ENCODE data around the gene CPSF4. TPM values are rescaled to one million over a fixed set of nuclear protein-coding genes. Genes with fewer than 3 reads are reported as not detected.
A peak's percentile ranks its signal among the peaks of the same experiment; 100 is the strongest.
"Not testable (repeated sequence)": the region's sequence is repeated elsewhere in the genome, so short reads cannot be mapped to it uniquely, and the experiment has no call there.

Gene CPSF4
- total RNA-seq, 2 experiments from 2014 or later = 56.1 to 57.9 TPM

- ChIA-PET CTCF (interaction anchor here (0.6 kb wide), 1 partner anchor 431 kb away, joined by 3 read pairs; no protein-coding TSS in a partner anchor), POLR2A (interaction anchor here (0.6 kb wide), 2 partner anchors 14 to 20 kb away, joined by 3 read pairs; partner anchors contain the start of genes BUD31 and PDAP1)
- Mint-ChIP-seq H3K27ac (no peak overlapping the region), H3K27me3 (no peaks in the 10 kb centered on the region), H3K4me3 (no peak overlapping the region), H3K36me3 (ENCODE audit: low read depth) (peaks cover 39% of the 10 kb centered on the region), H3K4me1 (no peaks in the 10 kb centered on the region), H3K9me3 (ENCODE audit: low read depth) (no peaks in the 10 kb centered on the region)
- ATAC-seq (no peak), DNase-seq (no peak)
- intact Hi-C loops (cut with DNase I, micrococcal nuclease) = no loop called here
Measured at GRCh38 chr7:99422625-99423024, 16.1 kb upstream of the CPSF4 start.

DNA sequence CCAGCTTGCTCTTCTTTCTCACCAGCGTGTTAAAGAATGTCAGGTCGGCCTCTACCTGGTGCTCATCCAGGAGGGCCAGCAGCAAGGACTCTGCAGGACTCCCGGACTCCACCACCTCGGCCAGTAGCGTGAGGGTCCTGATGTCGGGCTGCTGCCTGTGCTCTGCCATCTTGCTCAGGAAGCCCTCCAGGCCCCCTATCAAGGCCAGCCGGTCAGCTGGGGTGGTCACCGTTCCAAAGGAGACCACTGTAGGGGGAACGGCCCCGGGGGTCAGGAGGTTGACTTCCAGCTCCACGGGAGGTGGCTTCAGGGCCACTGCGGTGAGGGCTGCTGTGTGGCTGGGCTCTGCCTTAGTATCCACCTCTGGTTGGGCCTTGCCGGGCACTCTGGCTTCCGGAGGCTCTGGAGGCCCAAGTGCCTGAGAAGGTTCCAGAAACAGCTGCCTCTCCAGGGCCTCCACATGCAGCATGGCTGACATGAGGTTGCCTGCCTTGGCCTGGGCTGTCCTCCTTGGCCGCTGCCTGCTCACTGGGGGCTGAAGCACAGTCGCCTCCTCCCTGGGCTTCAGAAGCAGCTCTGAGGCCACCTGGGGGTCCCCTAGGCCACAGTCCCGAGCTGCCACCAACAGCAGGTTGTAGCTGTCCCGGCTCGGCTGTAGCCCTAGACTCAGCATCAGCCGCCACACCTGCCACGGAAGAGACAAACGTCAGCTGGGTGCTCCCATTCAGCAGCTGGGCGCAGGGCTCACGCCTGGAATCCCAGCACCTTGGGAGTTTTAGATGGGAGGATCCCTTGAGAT is 13.6 kb upstream of the CPSF4 start:
- intact Hi-C loops (cut with DNase I, micrococcal nuclease) = no loop called here
- ATAC-seq (no peak), DNase-seq (no peak)
- H3K9me3 Mint-ChIP-seq (ENCODE audit: low read depth) = no peaks in the 10 kb centered on the region
- POLR2A ChIA-PET = interaction anchor here (0.6 kb wide), 1 partner anchor 18 kb away, joined by 3 read pairs; no protein-coding TSS in a partner anchor
- H3K36me3 Mint-ChIP-seq (ENCODE audit: low read depth) = peaks cover 25% of the 10 kb centered on the region
- CTCF ChIA-PET = interaction anchor here (1.2 kb wide), 1 partner anchor 23 kb away, joined by 3 read pairs; no protein-coding TSS in a partner anchor
- H3K4me1 Mint-ChIP-seq = peaks cover 5% of the 10 kb centered on the region
- H3K4me3 Mint-ChIP-seq = no peak overlapping the region
- no peaks in the 10 kb centered on the region for H3K27me3 Mint-ChIP-seq
- no peak overlapping the region for H3K27ac Mint-ChIP-seq

- no peaks in the 10 kb centered on the region for H3K27me3 Mint-ChIP-seq
- peaks cover 16% of the 10 kb centered on the region for H3K36me3 Mint-ChIP-seq (ENCODE audit: low read depth)
- no peaks in the 10 kb centered on the region for H3K9me3 Mint-ChIP-seq (ENCODE audit: low read depth)
- intact Hi-C loops (cut with DNase I, micrococcal nuclease) = no loop called here
- no peak for DNase-seq
- no peak overlapping the region for H3K27ac Mint-ChIP-seq
- ChIA-PET POLR2A (interaction anchor here (0.6 kb wide), 1 partner anchor 10 kb away, joined by 3 read pairs; no protein-coding TSS in a partner anchor), CTCF (no interaction called here)
- no peak overlapping the region for H3K4me3 Mint-ChIP-seq
- ATAC-seq = peak; percentile 39
- H3K4me1 Mint-ChIP-seq = peaks cover 5% of the 10 kb centered on the region
Measured at GRCh38 chr7:99428972-99429566, 9.7 kb upstream of the CPSF4 start.

DNA sequence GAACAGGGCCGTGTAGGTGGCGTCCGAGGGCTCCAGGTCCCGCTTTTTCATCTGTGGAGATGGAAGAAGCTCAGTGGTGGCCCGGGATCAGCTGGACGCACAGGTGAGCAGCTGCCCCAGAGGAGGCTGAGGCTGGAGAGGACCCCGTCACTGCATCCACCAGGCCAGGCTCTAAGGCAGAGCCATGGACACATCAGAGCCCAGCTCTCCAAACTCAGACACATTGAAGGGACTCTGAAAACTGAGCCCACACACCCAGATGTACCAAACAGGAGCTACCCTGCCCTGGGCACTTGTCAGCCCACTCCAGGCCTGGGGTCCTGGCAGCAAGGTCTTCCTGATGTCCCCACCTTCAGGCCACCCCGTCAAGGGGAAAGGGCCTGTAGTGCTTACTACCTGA is 9.0 kb upstream of the CPSF4 start:
- CTCF ChIA-PET = no interaction called here
- Mint-ChIP-seq H3K4me3 (no peak overlapping the region), H3K27me3 (no peaks in the 10 kb centered on the region), H3K36me3 (ENCODE audit: low read depth) (peaks cover 14% of the 10 kb centered on the region), H3K4me1 (peaks cover 5% of the 10 kb centered on the region), H3K9me3 (ENCODE audit: low read depth) (no peaks in the 10 kb centered on the region), H3K27ac (no peak overlapping the region)
- DNase-seq (no peak), ATAC-seq (no peak)
- POLR2A ChIA-PET = interaction anchor here (0.6 kb wide), 1 partner anchor 11 kb away, joined by 3 read pairs; no protein-coding TSS in a partner anchor
- intact Hi-C loops (cut with DNase I, micrococcal nuclease) = no loop called here

- peaks cover 15% of the 10 kb centered on the region for H3K36me3 Mint-ChIP-seq (ENCODE audit: low read depth)
- CTCF ChIA-PET; POLR2A ChIA-PET; H3K4me3 Mint-ChIP-seq; DNase-seq; H3K27ac Mint-ChIP-seq; intact Hi-C loops (cut with DNase I, micrococcal nuclease); H3K4me1 Mint-ChIP-seq; ATAC-seq; H3K27me3 Mint-ChIP-seq; H3K9me3 Mint-ChIP-seq (ENCODE audit: low read depth): not testable (repeated sequence)
Measured at GRCh38 chr7:99431756-99432540, 6.8 kb upstream of the CPSF4 start.

DNA sequence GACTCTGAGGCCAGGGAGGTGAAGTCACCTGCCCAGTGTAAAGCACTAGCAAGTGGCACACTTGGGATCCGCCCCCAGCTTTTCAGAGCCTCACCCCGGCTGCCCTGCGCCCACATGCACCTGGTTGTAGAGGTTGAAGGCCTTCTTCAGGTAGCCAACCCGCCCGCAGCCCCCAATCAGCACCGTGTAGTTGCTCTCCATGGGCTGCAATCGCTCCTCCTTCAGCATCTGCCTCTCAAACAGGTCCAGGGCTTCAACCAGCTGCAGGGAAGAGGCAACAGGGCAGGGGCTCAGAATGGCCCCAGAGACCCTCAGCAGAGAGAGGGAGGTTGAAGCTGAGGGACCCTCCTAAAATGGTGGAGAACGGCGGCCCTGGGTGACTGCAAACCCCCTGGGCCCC is 5.6 kb upstream of the CPSF4 start:
- peaks cover 15% of the 10 kb centered on the region for H3K4me1 Mint-ChIP-seq
- H3K27me3 Mint-ChIP-seq = no peaks in the 10 kb centered on the region
- ATAC-seq (no peak), DNase-seq (no peak)
- no peak overlapping the region for H3K4me3 Mint-ChIP-seq
- H3K36me3 Mint-ChIP-seq (ENCODE audit: low read depth) = peaks cover 15% of the 10 kb centered on the region
- H3K27ac Mint-ChIP-seq = no peak overlapping the region
- intact Hi-C loops (cut with DNase I, micrococcal nuclease) = no loop called here
- H3K9me3 Mint-ChIP-seq (ENCODE audit: low read depth) = no peaks in the 10 kb centered on the region
- ChIA-PET POLR2A (no interaction called here), CTCF (interaction anchor here (0.6 kb wide), 1 partner anchor 210 kb away, joined by 4 read pairs; no protein-coding TSS in a partner anchor)

GRCh38 chr7:99437946-99438572 is 684 bp upstream of the CPSF4 start:
- H3K4me3 Mint-ChIP-seq = peak overlapping the region; percentile 91
- no peaks in the 10 kb centered on the region for H3K9me3 Mint-ChIP-seq (ENCODE audit: low read depth)
- H3K27me3 Mint-ChIP-seq = no peaks in the 10 kb centered on the region
- peaks cover 33% of the 10 kb centered on the region for H3K4me1 Mint-ChIP-seq
- ChIA-PET POLR2A (interaction anchor here (0.6 kb wide), 1 partner anchor 48 kb away, joined by 5 read pairs; no protein-coding TSS in a partner anchor), CTCF (interaction anchor here (1.4 kb wide), 1 partner anchor 29 kb away, joined by 4 read pairs; the partner anchor contains the start of genes BUD31 and PDAP1)
- DNase-seq = no peak
- peak overlapping the region; percentile 98 for H3K27ac Mint-ChIP-seq
- intact Hi-C loops (cut with DNase I, micrococcal nuclease) = loop anchor here (1.0 to 5.0 kb wide), 9 partner anchors 28 to 481 kb away; partner anchors contain the start of genes ATP5MF (in 2 of the 2), BUD31 (in 2 of the 2), PDAP1 (in 2 of the 2) and ZKSCAN5 (in 2 of the 2)
- H3K36me3 Mint-ChIP-seq (ENCODE audit: low read depth) = peaks cover 23% of the 10 kb centered on the region
- ATAC-seq = peak; percentile 17

GRCh38 chr7:99440195-99440594 is 1.5 kb downstream of the CPSF4 start:
- Mint-ChIP-seq H3K4me3 (peak overlapping the region; percentile 91), H3K27ac (no peak overlapping the region), H3K27me3 (no peaks in the 10 kb centered on the region), H3K9me3 (ENCODE audit: low read depth) (no peaks in the 10 kb centered on the region), H3K36me3 (ENCODE audit: low read depth) (peaks cover 26% of the 10 kb centered on the region), H3K4me1 (peaks cover 36% of the 10 kb centered on the region)
- ATAC-seq (no peak), DNase-seq (no peak)
- intact Hi-C loops (cut with DNase I, micrococcal nuclease) = no loop called here
- CTCF ChIA-PET = no interaction called here
- POLR2A ChIA-PET = no interaction called here

GRCh38 chr7:99446096-99446495 is 7.4 kb downstream of the CPSF4 start:
- peaks cover 59% of the 10 kb centered on the region for H3K36me3 Mint-ChIP-seq (ENCODE audit: low read depth)
- H3K27me3 Mint-ChIP-seq = no peaks in the 10 kb centered on the region
- ATAC-seq = no peak
- H3K27ac Mint-ChIP-seq = no peak overlapping the region
- no peaks in the 10 kb centered on the region for H3K9me3 Mint-ChIP-seq (ENCODE audit: low read depth)
- no peak overlapping the region for H3K4me3 Mint-ChIP-seq
- no peak for DNase-seq
- CTCF ChIA-PET = interaction anchor here (0.6 to 0.7 kb wide), 2 partner anchors 420 to 533 kb away, joined by 3 to 5 read pairs; no protein-coding TSS in a partner anchor
- intact Hi-C loops (cut with DNase I, micrococcal nuclease) = no loop called here
- peaks cover 11% of the 10 kb centered on the region for H3K4me1 Mint-ChIP-seq
- POLR2A ChIA-PET = interaction anchor here (0.6 kb wide), 1 partner anchor 9 kb away, joined by 3 read pairs; no protein-coding TSS in a partner anchor

DNA sequence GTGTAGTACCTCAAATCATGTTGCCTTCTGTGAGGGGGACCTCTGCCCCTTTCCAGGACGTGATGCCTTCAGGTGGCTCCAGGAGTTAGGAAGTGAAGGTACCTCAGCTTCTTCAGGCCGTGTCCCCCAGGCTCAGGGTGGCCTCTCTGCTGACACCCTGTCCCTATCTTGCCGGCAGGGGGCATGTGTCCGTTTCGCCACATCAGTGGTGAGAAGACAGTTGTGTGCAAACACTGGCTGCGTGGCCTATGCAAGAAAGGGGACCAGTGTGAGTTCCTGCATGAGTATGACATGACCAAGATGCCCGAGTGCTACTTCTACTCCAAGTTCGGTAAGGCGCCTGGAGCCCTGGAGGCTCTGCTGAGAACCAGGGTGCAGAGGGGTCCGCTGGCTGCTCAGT is 9.2 kb downstream of the CPSF4 start:
- intact Hi-C loops (cut with DNase I, micrococcal nuclease) = no loop called here
- DNase-seq (peak; percentile 27), ATAC-seq (no peak)
- no peaks in the 10 kb centered on the region for H3K9me3 Mint-ChIP-seq (ENCODE audit: low read depth)
- H3K4me3 Mint-ChIP-seq = no peak overlapping the region
- no peaks in the 10 kb centered on the region for H3K27me3 Mint-ChIP-seq
- H3K4me1 Mint-ChIP-seq = peaks cover 3% of the 10 kb centered on the region
- POLR2A ChIA-PET = no interaction called here
- no peak overlapping the region for H3K27ac Mint-ChIP-seq
- CTCF ChIA-PET = interaction anchor here (0.5 to 0.7 kb wide), 2 partner anchors 39 to 1257 kb away, joined by 3 read pairs; no protein-coding TSS in a partner anchor
- H3K36me3 Mint-ChIP-seq (ENCODE audit: low read depth) = peaks cover 53% of the 10 kb centered on the region
